Endothelial cell of umbilical vein (primary cell): ENCODE measurements around the gene GPR87.

Experiments used
- CTCF ChIP-seq, 2 donors: IDR thresholded peaks; 1 replicate in 1 of 2; 2 replicates in 1 of 2; pipeline ENCODE4 v1.5.1; 2011; ENCODE audit warnings: low read length in 2 of 2, mild to moderate bottlenecking in 2 of 2, moderate library complexity in 2 of 2, control low read depth in 1 of 2, inconsistent platforms in 1 of 2, low read depth in 1 of 2; ENCODE audit not compliant: insufficient read depth in 1 of 2; ENCODE audit errors: extremely low read depth in 1 of 2
- GATA2 ChIP-seq: IDR thresholded peaks from 2 replicates; pipeline ENCODE4 v1.7.0; 2011; ENCODE audit warnings: low read depth, mild to moderate bottlenecking, moderate library complexity, mixed read lengths, low read length; ENCODE audit not compliant: insufficient read length, insufficient read depth

GRCh38 chr3:151269631-151270030 lies 47.0 kb downstream of the GPR87 start:
- TF ChIP-seq CTCF (IDR thresholded peaks at IDR 0.05; ENCODE audit: extremely low read depth in 1 of 2, insufficient read depth in 1 of 2, low read depth in 1 of 2, low read length in 2 of 2) (no peak), GATA2 (no peak)
